SW 1271 (cell line): ENCODE measurements around the gene NOS1AP.
"Not testable (repeated sequence)": the region's sequence is repeated elsewhere in the genome, so short reads cannot be mapped to it uniquely, and the experiment has no call there.

ENCODE experiments used
- DNase-seq, 2 experiments: peaks; one replicate each; lab custom pipeline; 2025; lab: John Stamatoyannopoulos, UW

Gene NOS1AP

DNA sequence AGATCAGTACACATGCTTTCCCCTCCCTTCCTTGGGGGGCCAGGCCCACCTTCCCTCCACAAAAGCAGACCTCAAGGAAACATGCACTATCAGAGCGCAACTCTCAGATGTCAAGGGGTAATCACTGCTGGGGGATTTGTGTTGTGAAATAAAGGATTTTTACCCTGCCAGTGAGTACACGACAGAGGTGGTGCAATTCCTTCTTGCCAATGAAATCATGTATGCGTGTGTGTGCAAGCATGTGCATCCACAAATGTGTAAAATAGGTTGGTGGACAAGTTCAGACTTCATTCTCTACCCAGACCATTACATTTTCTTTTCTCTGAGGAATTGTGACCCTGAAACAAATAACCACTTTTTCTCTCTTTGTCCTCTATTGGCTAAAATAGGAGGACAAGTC lies 9.8 kb upstream of the NOS1AP start:
- no peak for DNase-seq

DNA sequence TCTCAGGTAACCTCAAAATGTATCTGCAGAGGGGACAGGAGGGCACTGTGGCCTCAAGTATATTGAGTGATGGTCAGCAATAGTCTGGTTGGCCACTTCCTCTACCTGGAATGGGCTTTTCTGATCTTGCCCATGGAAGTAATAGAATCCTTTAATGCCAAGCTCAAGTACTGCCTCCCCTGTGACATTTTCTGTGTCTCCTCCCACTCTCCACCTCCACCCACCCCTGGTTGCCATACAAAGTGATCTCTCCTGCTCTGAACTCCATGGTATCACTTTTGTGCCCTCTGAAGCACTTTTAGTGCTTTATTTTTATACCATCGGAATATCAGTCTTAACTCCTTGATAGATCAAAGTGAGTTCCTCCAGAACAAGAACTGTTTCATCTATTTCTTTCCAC lies 9.2 kb upstream of the NOS1AP start:
- no peak for DNase-seq

- no peak for DNase-seq
These were observed 6.9 kb upstream of the NOS1AP start for GRCh38 chr1:162062542-162063015.

DNA sequence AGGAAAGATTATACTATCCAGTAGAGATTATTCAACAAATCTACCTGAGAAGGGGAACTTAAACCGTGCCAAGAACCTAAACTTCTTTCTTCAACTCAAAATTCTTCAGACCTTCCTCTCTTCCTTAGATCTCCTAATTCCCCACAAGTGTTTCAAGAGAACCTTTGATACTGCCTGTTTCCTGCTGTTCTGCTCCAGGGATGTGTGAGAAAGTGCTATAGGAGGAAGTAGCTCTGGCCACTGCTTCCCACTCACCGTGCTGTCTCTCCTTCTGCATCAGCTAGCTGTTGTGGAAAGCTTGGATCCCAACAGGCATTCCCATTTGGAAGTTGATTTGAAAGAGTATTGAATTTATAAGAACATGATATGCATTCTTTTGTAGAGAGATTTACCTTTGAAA lies 4.5 kb upstream of the NOS1AP start:
- no peak for DNase-seq

GRCh38 chr1:162066836-162067235 lies 2.7 kb upstream of the NOS1AP start:
- DNase-seq: not testable (repeated sequence)

GRCh38 chr1:162067466-162067865 lies 2.0 kb upstream of the NOS1AP start:
- no peak for DNase-seq

- DNase-seq: no peak
These were observed 1.2 kb upstream of the NOS1AP start for GRCh38 chr1:162068301-162068700.

DNA sequence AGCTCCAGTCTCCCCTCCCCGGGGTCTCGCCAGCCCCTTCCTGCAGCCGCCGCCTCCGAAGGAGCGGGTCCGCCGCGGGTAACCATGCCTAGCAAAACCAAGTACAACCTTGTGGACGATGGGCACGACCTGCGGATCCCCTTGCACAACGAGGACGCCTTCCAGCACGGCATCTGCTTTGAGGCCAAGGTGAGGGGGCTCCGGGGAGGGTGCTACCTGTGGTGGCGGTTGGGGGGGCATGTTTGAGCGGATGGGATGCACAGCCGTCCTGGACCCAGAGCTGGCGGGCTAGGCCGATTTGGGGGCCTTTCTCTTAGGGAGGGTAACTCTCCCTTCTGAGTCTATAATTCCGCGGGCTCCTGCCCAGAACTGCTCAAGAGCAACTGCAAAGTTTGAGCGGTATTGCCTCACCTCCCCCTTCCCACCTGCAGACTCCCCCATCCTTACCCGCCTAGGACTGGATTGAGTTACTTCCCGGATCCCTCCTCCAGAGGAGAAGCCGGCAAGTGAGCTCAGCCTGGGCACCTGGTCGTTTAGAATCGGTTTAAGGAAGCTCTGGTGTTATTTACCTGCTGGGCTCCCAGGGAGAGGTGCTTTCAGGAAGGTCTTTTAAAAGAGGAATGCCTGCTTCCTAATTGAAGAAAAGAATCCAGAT lies 730 bp downstream of the NOS1AP start:
- no peak for DNase-seq

DNA sequence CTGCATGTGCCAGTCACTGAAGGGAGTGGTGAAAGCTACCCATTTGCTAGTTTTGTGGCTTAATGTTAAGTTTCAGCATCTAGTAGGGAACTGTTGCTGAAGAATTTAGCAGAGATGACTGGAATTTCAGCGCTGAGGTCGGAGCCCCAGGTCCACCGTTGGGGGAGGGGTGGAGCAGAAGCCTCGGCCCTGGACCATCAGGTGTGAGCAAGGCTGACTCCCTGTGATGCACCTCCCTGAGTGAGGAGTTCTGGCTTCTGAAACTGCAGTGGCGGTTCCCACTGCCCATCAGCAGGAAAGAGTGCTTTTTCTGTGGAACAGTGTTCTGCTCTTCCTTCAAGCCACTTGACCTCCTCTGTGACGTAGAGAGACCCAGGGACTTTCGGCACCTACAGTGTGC lies 1.3 kb downstream of the NOS1AP start:
- DNase-seq: no peak

GRCh38 chr1:162072740-162073139 lies 3.2 kb downstream of the NOS1AP start:
- DNase-seq: no peak

DNA sequence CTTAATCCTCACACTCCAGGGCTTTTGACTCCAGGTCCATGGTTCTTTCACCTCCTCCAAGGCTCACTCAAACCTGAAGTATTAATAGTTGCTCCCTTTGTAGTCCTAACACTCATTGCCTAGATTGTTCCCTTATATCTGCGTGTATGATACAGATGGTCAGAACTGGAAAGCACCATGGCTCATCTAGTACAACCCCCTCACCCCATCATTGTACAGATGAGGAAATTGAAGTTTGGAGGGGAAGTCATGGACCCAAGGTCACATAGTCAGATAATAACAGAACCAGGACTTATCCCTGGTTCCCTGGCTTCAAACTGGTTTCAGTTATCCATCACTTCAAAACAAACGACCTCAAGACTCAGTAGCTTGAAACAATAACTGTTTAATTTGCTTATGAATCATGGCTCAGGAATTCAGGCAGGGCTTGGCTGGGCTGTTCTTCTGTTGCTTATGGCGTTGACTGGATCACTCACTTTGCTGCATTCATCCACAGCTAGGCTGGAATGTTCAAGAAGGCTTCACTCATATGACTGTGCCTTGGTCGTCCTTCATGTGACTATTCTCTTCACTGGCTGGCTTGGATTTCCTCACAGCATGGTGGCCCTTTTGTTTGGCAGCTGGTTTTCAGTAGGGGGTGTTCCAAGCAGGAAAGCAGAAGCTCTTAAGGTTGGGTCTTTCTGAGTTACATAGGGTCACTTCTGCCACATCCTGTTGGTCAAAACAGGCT lies 5.0 kb downstream of the NOS1AP start:
- DNase-seq: peak in 1 of 2 experiments; percentile 27

GRCh38 chr1:162075862-162076261 lies 6.4 kb downstream of the NOS1AP start:
- no peak for DNase-seq

- no peak for DNase-seq
These were observed 8.3 kb downstream of the NOS1AP start for GRCh38 chr1:162077648-162078299.

- DNase-seq: no peak
These were observed 9.5 kb downstream of the NOS1AP start for GRCh38 chr1:162079030-162079429.

- no peak for DNase-seq
These were observed 11.1 kb downstream of the NOS1AP start for GRCh38 chr1:162080472-162081015.

- DNase-seq: no peak
These were observed 11.8 kb downstream of the NOS1AP start for GRCh38 chr1:162081316-162081715.

DNA sequence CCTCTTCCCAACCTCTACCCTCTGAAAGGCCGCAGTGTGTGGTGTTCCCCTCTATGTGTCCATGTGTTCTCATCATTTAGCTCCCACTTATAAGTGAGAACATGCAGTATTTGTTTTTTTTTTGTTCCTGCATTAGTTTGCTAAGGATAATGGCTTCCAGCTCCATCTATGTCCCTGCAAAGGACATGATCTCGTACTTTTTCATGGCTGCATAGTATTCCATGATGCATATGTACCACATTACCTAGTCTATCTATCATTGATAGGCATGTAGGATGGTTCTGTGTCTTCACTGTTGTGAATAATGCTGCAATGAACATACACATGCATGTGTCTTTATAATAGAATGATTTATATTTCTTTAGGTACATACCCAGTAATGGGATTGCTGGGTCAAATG lies 12.6 kb downstream of the NOS1AP start:
- DNase-seq: not testable (repeated sequence)

GRCh38 chr1:162083273-162083672 lies 13.8 kb downstream of the NOS1AP start:
- DNase-seq: no peak

DNA sequence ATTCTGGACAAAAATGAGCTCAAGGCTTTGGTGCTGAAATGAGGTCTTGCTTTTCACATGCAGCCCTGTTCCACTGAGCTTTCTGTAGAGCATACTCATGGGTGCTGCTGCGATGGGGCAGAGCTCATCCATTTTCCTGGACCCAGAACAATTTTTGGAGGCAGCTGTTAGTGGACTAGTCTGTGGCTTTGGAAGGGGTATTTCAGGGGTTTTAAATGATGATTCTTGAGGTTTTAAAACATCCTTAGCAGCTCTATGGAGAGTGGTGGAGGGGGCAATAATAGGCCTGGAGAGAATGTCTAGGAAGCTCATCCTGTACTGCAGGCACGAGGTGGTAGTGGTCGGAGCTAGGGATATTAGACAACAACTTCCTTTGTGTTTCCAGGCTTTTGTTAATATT lies 16.5 kb downstream of the NOS1AP start:
- DNase-seq: no peak

DNA sequence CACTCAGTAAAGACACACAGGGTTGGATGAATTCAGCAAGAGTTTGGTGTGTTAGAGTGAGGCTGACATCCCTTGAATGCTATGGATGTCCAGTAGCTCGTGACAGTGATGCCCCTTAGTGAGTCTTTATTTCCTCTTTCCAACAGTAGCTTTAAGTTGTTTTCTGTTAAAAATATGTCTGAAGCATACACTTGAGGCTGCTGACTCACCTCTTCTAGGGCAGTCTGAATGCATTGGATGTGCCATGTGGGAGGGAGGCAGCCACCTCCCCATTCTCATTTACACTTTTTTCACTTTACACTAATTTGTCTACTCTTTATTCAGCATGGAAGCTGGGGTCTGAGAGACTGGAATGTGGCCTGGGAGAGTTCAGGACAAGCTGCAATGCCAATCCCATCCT lies 17.6 kb downstream of the NOS1AP start:
- DNase-seq: no peak

GRCh38 chr1:162087574-162087973 lies 18.1 kb downstream of the NOS1AP start:
- no peak for DNase-seq

- no peak for DNase-seq
These were observed 18.9 kb downstream of the NOS1AP start for GRCh38 chr1:162088281-162088969.
